GM21423 (cell line): Measurements from ENCODE around the gene UNC119B.

Source experiments
- ATAC-seq: cut with Tn5 transposase; IDR thresholded peaks from one replicate; pipeline ENCODE4 v1.9.1; 2021; ENCODE audit warnings: mild to moderate bottlenecking, moderate library complexity; ENCODE audit not compliant: unreplicated experiment

Gene UNC119B

DNA sequence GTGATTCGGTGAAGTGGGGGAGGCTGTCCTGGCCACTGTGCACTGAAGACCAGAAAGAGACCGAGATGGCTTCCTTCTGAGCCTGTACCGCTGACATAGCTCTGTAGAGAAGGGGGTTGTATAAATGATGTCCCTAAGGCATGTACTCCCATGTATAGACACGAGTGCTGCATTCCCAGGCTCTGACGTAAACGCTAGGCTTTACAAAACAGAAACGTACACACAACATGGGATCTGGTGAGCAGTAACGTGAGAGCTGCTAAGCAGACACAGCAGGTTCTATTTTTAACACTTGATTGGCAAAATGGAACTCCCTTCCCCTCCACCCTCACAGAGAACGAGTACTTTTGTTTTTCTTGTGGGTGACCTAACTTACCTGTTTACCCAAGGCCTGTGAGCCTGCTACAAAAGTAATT, 51.3 kb downstream of the UNC119B start:
- no peak for ATAC-seq

GRCh38 chr12:120762086-120762485, 51.8 kb downstream of the UNC119B start:
- ATAC-seq: no peak

DNA sequence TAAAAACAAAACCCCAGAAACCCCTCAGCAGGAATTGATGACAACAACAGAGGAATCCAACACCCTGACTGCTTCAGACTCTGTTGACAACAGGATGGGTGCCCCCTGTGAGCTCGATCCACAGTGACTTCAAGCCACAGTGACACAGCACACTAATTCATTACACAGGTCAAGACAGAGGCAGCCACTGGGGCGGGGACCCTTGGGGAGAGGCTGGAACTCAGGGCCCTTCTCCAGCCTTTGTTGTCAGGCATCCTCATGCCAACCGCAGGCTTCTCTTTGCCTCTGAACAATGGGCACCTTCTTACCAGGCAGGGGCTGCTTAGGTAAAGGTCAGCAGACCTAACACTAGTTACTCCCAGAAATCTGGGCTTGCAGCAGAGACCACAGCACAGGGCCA, 53.0 kb downstream of the UNC119B start:
- no peak for ATAC-seq

DNA sequence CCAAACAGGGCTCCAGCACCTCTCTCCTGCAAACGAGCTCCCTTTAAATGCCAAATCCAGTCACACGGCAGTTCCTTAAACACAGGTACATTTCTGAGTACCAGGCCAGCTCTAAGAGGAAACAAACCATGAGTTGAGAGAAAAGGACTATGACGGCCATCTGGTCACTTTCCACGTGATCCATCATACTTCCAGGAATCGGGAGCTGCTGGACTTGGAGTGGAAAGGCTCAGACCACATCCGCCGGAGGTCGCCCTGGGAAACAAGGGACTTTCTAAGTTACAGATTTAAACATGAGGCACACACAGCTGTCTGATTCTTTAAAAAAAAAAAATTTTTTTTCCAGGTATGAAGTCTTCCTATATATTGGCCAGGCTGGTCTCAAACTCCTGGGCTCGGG, 54.6 kb downstream of the UNC119B start:
- no peak for ATAC-seq

GRCh38 chr12:120766566-120766965, 56.3 kb downstream of the UNC119B start:
- no peak for ATAC-seq

- ATAC-seq: no peak
Observed at GRCh38 chr12:120767071-120768024, 57.1 kb downstream of the UNC119B start.

DNA sequence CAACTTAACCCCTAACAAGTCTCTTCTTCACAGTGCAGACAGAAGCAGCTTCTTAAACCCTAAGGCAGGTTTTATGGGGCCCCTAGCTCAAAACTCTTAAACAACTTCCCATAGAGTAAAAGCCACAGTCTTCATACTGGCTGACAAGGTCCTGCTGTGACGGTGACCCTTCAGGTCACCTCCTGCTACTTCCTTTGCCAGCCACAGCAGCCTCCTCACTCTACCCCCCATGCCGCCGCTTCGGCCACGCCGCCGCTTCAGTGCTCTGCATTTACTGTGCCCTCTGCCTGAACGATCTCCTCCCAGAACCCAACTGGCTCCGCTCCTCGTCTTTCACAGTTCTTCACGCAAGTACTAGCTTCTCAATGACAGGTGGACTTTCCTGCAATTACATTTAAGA, 60.8 kb downstream of the UNC119B start:
- no peak for ATAC-seq
